NCI-H748 (cell line): ENCODE results near the gene CGNL1.
A peak's percentile ranks its signal among the peaks of the same experiment; 100 is the strongest.

Experiments
- DNase-seq: peaks from one replicate; lab custom pipeline; 2025; ENCODE audit not compliant: unreplicated experiment; lab: John Stamatoyannopoulos, UW

CGNL1 gene

GRCh38 chr15:57494581-57494980 lies 118.3 kb downstream of the CGNL1 start:
- DNase-seq: no peak

GRCh38 chr15:57495041-57495440 lies 118.7 kb downstream of the CGNL1 start:
- DNase-seq: no peak

GRCh38 chr15:57495554-57496165 lies 119.4 kb downstream of the CGNL1 start:
- DNase-seq: no peak

- no peak for DNase-seq
Observed at GRCh38 chr15:57496594-57496945, 120.3 kb downstream of the CGNL1 start.

- peak; percentile 97 for DNase-seq
Observed at GRCh38 chr15:57496946-57497869, 120.9 kb downstream of the CGNL1 start.

GRCh38 chr15:57500256-57500655 lies 124.0 kb downstream of the CGNL1 start:
- no peak for DNase-seq

GRCh38 chr15:57500979-57501576 lies 124.8 kb downstream of the CGNL1 start:
- DNase-seq: no peak

GRCh38 chr15:57502116-57502515 lies 125.8 kb downstream of the CGNL1 start:
- no peak for DNase-seq

- peak; percentile 8 for DNase-seq
Observed at GRCh38 chr15:57503051-57503702, 126.9 kb downstream of the CGNL1 start.

- DNase-seq: no peak
Observed at GRCh38 chr15:57503911-57504598, 127.8 kb downstream of the CGNL1 start.

- DNase-seq: no peak
Observed at GRCh38 chr15:57504599-57504940, 128.3 kb downstream of the CGNL1 start.

GRCh38 chr15:57505056-57505715 lies 128.9 kb downstream of the CGNL1 start:
- no peak for DNase-seq

GRCh38 chr15:57505949-57506391 lies 129.7 kb downstream of the CGNL1 start:
- peak; percentile 92 for DNase-seq

- DNase-seq: peak; percentile 25
Observed at GRCh38 chr15:57506422-57506821, 130.1 kb downstream of the CGNL1 start.

- no peak for DNase-seq
Observed at GRCh38 chr15:57507111-57507510, 130.8 kb downstream of the CGNL1 start.

GRCh38 chr15:57509126-57509525 lies 132.8 kb downstream of the CGNL1 start:
- no peak for DNase-seq

GRCh38 chr15:57509965-57510364 lies 133.7 kb downstream of the CGNL1 start:
- no peak for DNase-seq

- DNase-seq: peak; percentile 91
Observed at GRCh38 chr15:57510647-57511046, 134.3 kb downstream of the CGNL1 start.

- peak; percentile 58 for DNase-seq
Observed at GRCh38 chr15:57516327-57517029, 140.2 kb downstream of the CGNL1 start.
